GM12878 (cell line): ENCODE data around the gene YWHAG.

Experiments
- BRCA1 ChIP-seq: IDR thresholded peaks from 2 replicates; pipeline ENCODE4 v1.6.1; 2011; ENCODE audit warnings: low read depth, low read length, improper control_type of control experiment
- CTCF ChIP-seq, 3 experiments: IDR thresholded peaks in 2 of 3; conservative IDR thresholded peaks in 1 of 3; 2 replicates each; pipeline ENCODE4 v1.5.1; 2011; ENCODE audit warnings: low read depth in 3 of 3, low read length in 3 of 3, mild to moderate bottlenecking in 3 of 3, control low read depth in 2 of 3, moderate library complexity in 2 of 3, inconsistent platforms in 1 of 3, mixed read lengths in 1 of 3; ENCODE audit not compliant: control insufficient read depth in 2 of 3, insufficient read depth in 1 of 3; ENCODE audit errors: extremely low read depth in 1 of 3
- EGR1 ChIP-seq, 2 experiments: IDR thresholded peaks; 1 replicate in 1 of 2; 2 replicates in 1 of 2; pipeline ENCODE4 v1.6.1; 2011 to 2012; ENCODE audit warnings: low read depth in 2 of 2, low read length in 2 of 2, borderline replicate concordance in 1 of 2, mild to moderate bottlenecking in 1 of 2, moderate library complexity in 1 of 2
- EP300 ChIP-seq, 2 experiments: fragments of 150-350 bp in 1 of 2; IDR thresholded peaks; 2 replicates each; pipeline ENCODE4 v1.6.1; 2011 to 2012; ENCODE audit warnings: low read depth in 2 of 2, low read length in 2 of 2, borderline replicate concordance in 1 of 2, improper control_type of control experiment in 1 of 2, inconsistent platforms in 1 of 2; ENCODE audit not compliant: control insufficient read depth in 1 of 2
- JUNB ChIP-seq: IDR thresholded peaks from 2 replicates; pipeline ENCODE4 v1.6.1; 2016; ENCODE audit warnings: antibody characterized with exemption, mild to moderate bottlenecking
- KAT2A ChIP-seq: conservative IDR thresholded peaks from 2 replicates; pipeline ENCODE4 v1.6.1; 2011; ENCODE audit warnings: low read depth, low read length; ENCODE audit not compliant: control insufficient read depth
- SIN3A ChIP-seq: IDR thresholded peaks from 2 replicates; pipeline ENCODE4 v1.6.1; 2012; ENCODE audit warnings: low read depth, low read length, improper control_type of control experiment

DNA sequence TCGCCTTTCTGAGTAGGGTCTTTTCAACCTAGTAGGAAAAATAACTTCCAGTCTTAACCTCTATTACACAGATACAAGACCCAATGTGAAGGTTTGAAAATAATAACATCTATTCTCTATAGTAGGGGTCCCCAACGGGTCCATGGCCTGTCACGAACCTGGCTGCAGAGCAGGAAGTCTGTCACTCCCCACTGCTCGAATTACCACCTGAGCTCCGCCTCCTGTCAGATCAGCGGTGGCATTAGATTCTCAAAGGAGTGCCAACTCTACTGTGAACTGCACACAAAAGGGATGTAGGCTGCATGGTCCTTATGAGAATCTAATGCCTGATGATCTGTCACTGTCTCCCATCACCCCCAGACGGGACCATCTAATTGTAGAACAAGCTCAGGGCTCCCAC, 7.4 kb downstream of the YWHAG start:
- TF ChIP-seq KAT2A (no peak), EGR1 (IDR thresholded peaks at IDR 0.05; ENCODE audit: borderline replicate concordance in 1 of 2, low read depth in 2 of 2, low read length in 2 of 2) (no peak), EP300 (IDR thresholded peaks at IDR 0.05; ENCODE audit: borderline replicate concordance in 1 of 2, control insufficient read depth in 1 of 2, low read depth in 2 of 2, low read length in 2 of 2) (no peak), JUNB (no peak), SIN3A (no peak), CTCF (IDR thresholded peaks at IDR 0.05 in 2 of 3, conservative IDR thresholded peaks at IDR 0.05 in 1 of 3; ENCODE audit: control insufficient read depth in 2 of 3, extremely low read depth in 1 of 3, insufficient read depth in 1 of 3, low read depth in 3 of 3, low read length in 3 of 3) (no peak), BRCA1 (no peak)
